ENCODE measurements around the gene RNF17. TPM values are rescaled to one million over a fixed set of nuclear protein-coding genes. Genes with fewer than 3 reads are reported as not detected.
A peak's percentile ranks its signal among the peaks of the same experiment; 100 is the strongest.

The RNF17 gene
- total RNA-seq, 1 experiment from 2014 or later = not detected

GRCh38 chr13:24916464-24916863 lies 152.5 kb downstream of the RNF17 start:
- Mint-ChIP-seq H3K9me3 (ENCODE audit: unreplicated experiment) (no peaks in the 10 kb centered on the region), H3K4me3 (ENCODE audit: unreplicated experiment) (no peak overlapping the region), H3K4me1 (ENCODE audit: insufficient read depth, unreplicated experiment) (peaks cover 25% of the 10 kb centered on the region), H3K27me3 (ENCODE audit: insufficient read depth, unreplicated experiment) (no peaks in the 10 kb centered on the region), H3K27ac (ENCODE audit: low read depth, unreplicated experiment) (no peak overlapping the region), H3K36me3 (ENCODE audit: insufficient read depth, unreplicated experiment) (no peaks in the 10 kb centered on the region)
- no TSS peak for BruUV-seq (replicated peaks)
- intact Hi-C loops (cut with micrococcal nuclease) = no loop called here
- TF ChIP-seq CTCF (IDR thresholded peaks at IDR 0.05; ENCODE audit: unreplicated experiment) = no peak
- ChIA-PET CTCF (no interaction called here), POLR2A (interaction anchor here (1.8 kb wide), 1 partner anchor 10 kb away, joined by 4 read pairs; no protein-coding TSS in a partner anchor)
- no peak for DNase-seq (ENCODE audit: unreplicated experiment)

- Mint-ChIP-seq H3K27ac (ENCODE audit: low read depth, unreplicated experiment) (peak overlapping the region; percentile 51), H3K36me3 (ENCODE audit: insufficient read depth, unreplicated experiment) (no peaks in the 10 kb centered on the region), H3K27me3 (ENCODE audit: insufficient read depth, unreplicated experiment) (no peaks in the 10 kb centered on the region), H3K4me1 (ENCODE audit: insufficient read depth, unreplicated experiment) (peaks cover 10% of the 10 kb centered on the region), H3K9me3 (ENCODE audit: unreplicated experiment) (no peaks in the 10 kb centered on the region), H3K4me3 (ENCODE audit: unreplicated experiment) (peak overlapping the region; percentile 8)
- ChIA-PET POLR2A (interaction anchor here (1.0 kb wide), 1 partner anchor 69 kb away, joined by 3 read pairs; no protein-coding TSS in a partner anchor), CTCF (interaction anchor here (0.7 kb wide), 1 partner anchor 70 kb away, joined by 3 read pairs; no protein-coding TSS in a partner anchor)
- no peak for DNase-seq (ENCODE audit: unreplicated experiment)
- no peak for TF ChIP-seq CTCF (IDR thresholded peaks at IDR 0.05; ENCODE audit: unreplicated experiment)
- no TSS peak for BruUV-seq (replicated peaks)
- intact Hi-C loops (cut with micrococcal nuclease) = loop anchor here (5.0 kb wide), 1 partner anchor 69 kb away; no protein-coding TSS in a partner anchor
These were observed 157.0 kb downstream of the RNF17 start for GRCh38 chr13:24921003-24921402.

- ChIA-PET CTCF (interaction anchor here (0.6 to 1.5 kb wide), 2 partner anchors 52 to 228 kb away, joined by 3 to 5 read pairs; no protein-coding TSS in a partner anchor), POLR2A (interaction anchor here (0.7 to 2.2 kb wide), 3 partner anchors 17 to 70 kb away, joined by 3 to 8 read pairs (median 3); no protein-coding TSS in a partner anchor)
- intact Hi-C loops (cut with micrococcal nuclease) = loop anchor here (5.0 kb wide), 1 partner anchor 70 kb away; no protein-coding TSS in a partner anchor
These were observed 157.9 kb downstream of the RNF17 start for GRCh38 chr13:24921881-24922280.

GRCh38 chr13:24922387-24922744 lies 158.4 kb downstream of the RNF17 start:
- Mint-ChIP-seq H3K4me1 (ENCODE audit: insufficient read depth, unreplicated experiment) (peaks cover 10% of the 10 kb centered on the region), H3K4me3 (ENCODE audit: unreplicated experiment) (peak overlapping the region; percentile 89), H3K36me3 (ENCODE audit: insufficient read depth, unreplicated experiment) (no peaks in the 10 kb centered on the region), H3K27me3 (ENCODE audit: insufficient read depth, unreplicated experiment) (no peaks in the 10 kb centered on the region), H3K9me3 (ENCODE audit: unreplicated experiment) (no peaks in the 10 kb centered on the region), H3K27ac (ENCODE audit: low read depth, unreplicated experiment) (peak overlapping the region; percentile 98)
- no peak for TF ChIP-seq CTCF (IDR thresholded peaks at IDR 0.05; ENCODE audit: unreplicated experiment)
- POLR2A ChIA-PET = interaction anchor here (0.5 to 2.2 kb wide), 8 partner anchors 10 to 396 kb away, joined by 3 to 8 read pairs (median 3); no protein-coding TSS in a partner anchor
- CTCF ChIA-PET = interaction anchor here (0.6 to 1.5 kb wide), 3 partner anchors 53 to 228 kb away, joined by 3 to 5 read pairs (median 4); no protein-coding TSS in a partner anchor
- intact Hi-C loops (cut with micrococcal nuclease) = loop anchor here (5.0 kb wide), 1 partner anchor 70 kb away; no protein-coding TSS in a partner anchor
- TSS peak; percentile 63 for BruUV-seq (replicated peaks)
- DNase-seq (ENCODE audit: unreplicated experiment) = no peak

More at GRCh38 chr13:24921881-24922280, 157.9 kb downstream of the RNF17 start:
- Mint-ChIP-seq H3K36me3 (ENCODE audit: insufficient read depth, unreplicated experiment) (no peaks in the 10 kb centered on the region), H3K4me1 (ENCODE audit: insufficient read depth, unreplicated experiment) (peaks cover 10% of the 10 kb centered on the region), H3K9me3 (ENCODE audit: unreplicated experiment) (no peaks in the 10 kb centered on the region), H3K4me3 (ENCODE audit: unreplicated experiment) (peak overlapping the region; percentile 89), H3K27me3 (ENCODE audit: insufficient read depth, unreplicated experiment) (no peaks in the 10 kb centered on the region), H3K27ac (ENCODE audit: low read depth, unreplicated experiment) (peak overlapping the region; percentile 98)
- BruUV-seq (replicated peaks) = no TSS peak
- DNase-seq (ENCODE audit: unreplicated experiment) = no peak
- TF ChIP-seq CTCF (IDR thresholded peaks at IDR 0.05; ENCODE audit: unreplicated experiment) = no peak

Measured in MCF 10A (cell line).